Fibroblast of skin of left biceps (primary cell): Measurements from ENCODE around the gene TIFAB.
A peak's percentile ranks its signal among the peaks of the same experiment; 100 is the strongest.
"Not testable (repeated sequence)": the region's sequence is repeated elsewhere in the genome, so short reads cannot be mapped to it uniquely, and the experiment has no call there.

Source experiments
- DNase-seq, 2 experiments: peaks; one replicate each; pipeline ENCODE4 v3.0.0-alpha.2; 2013; ENCODE audit warnings: low read depth in 2 of 2

The TIFAB gene, protein sequence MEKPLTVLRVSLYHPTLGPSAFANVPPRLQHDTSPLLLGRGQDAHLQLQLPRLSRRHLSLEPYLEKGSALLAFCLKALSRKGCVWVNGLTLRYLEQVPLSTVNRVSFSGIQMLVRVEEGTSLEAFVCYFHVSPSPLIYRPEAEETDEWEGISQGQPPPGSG

DNA sequence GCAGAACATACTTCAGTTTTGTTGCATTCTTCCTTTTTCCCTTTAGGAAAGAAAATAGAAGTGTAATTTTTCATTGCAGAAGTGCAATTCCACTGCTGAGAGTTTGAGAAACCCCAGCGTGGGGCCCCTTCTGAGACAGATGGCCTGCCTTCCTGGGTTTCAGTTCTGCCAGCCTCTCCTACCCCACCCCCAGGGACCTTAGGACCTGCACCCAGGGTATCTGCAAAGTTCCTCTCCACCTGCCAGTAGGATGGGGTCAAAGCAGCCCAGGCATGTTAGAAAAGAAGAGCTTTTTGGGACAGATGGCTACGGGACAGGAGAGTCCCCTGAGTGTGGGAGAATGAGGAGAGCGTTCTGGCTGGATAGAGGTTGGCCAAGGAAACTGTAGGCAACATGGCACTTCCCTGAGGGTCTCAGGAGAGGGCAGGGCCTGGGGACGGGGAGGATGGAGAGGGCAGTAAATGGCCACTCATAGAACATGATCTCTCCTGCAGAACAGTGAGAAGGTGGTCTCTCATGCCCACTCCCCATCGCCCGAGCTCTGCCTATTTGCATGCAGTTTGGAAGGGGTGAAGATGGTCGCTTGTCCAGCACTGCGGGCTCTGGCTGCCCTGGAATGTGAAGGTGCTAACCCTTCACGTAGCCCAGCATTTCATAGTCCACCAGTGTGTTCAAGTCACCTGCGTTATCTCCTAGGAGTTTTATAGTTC lies at the start of gene TIFAB:
TSS of gene TIFAB (minus strand) at position 31 of the 710 bp plus-strand sequence. CDS start 2,412 bp downstream, outside the sequence.
- DNase-seq: no peak

DNA sequence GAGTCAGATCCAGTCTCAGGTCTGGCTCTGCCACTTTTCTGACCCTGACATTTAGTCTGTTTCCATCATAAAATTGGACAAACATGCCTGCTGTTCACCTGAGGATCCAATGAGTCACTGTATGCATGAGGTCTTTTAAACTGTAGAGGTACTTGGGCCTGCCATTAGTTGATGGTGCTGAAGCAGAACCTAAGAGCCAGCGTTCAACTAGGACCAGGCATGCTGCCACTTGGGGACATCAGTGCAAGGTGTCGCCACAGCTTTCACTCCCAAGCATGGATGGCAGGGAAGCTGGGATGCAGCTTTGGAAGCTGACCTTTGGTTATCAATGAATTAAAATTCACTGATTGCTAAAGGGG lies 46.5 kb upstream of the TIFAB start:
- no peak for DNase-seq

DNA sequence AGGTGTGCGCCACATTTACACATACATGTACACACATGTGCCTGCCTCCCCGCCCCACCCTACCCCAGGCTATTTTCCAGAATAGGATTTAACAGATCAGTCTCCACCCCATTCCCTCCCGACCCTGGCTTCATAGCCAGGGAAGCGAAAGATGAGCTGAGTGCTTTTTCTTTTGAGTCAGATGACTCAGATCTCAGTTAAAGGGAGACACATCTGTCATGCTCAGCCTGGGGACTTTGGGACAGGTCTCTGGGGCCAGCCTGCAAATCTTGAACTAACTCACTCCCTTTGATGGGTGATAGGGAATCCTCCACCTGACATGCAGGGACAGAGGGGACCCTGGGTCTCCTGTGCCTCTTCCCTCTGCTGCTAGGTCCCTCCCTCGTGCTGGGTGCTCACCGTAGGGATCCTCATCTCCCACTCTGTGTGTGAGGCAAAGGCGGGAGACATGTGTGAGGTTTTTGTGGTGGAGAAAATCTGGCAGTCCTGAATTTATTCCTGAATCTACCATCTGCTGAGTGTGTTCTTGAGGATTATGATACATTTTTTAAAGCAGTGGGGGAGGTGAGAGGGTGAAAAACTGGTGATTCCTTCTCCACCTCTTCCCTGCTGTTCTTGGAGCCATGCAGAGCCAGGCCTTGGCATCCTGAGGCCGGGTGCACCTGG lies 46.0 kb upstream of the TIFAB start:
- no peak for DNase-seq

DNA sequence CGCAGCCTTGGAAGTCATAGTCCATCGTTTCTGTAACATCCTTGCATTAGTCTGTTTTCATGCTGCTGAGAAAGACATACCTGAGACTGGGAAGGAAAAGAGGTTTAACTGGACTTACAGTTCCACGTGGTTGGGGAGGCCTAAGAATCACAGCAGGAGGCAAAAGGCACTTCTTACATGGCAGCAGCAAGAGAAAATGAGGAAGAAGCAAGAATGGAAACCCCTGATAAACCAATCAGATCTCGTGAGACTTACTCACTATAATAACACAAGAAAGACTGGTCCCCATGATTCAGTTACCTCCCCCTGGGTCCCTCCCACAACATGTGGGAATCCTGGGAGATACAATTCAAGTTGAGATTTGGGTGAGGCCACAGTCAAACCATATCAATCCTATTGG lies 43.4 kb upstream of the TIFAB start:
- not testable (repeated sequence) for DNase-seq

DNA sequence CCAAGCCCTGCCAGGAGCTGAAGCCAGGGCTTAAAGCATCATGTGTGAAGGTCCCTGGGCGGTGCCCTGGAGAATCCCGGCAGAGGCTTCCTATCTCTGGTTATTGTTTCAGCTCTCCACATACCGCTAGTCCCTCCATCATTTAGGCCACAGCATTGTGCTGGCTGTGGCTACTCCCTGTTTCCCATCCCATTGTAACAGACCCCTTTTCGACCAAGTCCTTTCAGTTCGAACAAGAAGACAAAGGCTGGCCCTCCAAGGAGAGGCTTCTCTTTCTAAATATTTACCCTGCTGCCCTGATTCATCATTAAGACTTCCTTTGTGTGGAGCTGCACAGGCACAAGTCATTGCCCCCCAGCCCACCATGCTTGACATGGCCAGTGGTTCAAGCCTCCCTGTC lies 42.0 kb upstream of the TIFAB start:
- DNase-seq: no peak

DNA sequence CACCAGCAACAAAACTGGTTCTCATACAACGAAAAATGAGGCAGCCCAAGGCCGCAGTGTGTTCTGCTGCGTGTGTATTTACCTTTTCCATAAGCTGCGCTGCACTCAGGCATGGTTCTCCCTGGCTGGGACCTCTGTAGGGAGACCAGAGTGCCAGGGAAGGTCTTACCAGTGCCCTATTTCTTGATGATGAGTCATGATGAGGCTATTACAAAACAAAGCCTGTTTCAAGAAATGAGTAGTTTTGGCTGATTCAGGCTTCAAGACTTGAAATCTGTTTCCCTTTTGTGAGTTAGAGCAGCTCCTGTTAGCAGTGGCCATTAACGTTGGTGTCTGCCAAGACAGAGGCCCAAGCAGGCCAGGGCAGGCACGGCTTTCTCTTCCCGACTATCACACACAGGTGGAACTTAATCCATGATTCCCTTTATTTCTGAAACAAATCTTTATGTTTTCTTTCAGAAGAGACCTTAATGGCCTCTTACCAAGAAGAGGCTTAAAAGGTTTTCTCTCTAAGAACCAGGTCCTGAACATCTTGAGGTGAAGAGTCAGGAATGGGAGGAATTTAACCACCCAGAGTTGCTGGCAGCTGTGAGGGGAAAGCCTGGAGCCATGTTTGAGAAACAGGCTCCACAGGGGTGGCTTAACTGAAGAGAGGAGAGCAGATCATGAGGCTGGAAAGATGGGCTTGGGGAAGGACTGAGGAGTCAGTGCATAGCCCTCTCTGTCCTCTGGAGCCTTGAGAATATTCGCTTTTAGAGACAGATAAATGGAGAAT lies 41.4 kb upstream of the TIFAB start:
- peak; percentile 29 to 40 for DNase-seq

DNA sequence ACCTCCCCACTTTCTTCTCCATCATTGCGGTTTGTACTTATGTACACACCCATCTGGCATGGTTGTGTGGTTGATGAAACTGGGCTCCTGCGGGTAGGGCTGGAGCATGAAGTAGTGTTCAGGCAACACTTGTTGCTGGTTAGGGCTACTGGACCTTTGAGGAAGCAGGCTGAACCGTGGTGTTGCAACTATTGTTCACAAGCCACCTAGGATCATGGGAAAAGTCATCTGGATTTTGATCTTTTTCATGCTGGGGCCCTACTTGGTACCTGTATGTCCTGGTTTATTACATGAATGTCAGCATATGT lies 40.1 kb upstream of the TIFAB start:
- no peak for DNase-seq

DNA sequence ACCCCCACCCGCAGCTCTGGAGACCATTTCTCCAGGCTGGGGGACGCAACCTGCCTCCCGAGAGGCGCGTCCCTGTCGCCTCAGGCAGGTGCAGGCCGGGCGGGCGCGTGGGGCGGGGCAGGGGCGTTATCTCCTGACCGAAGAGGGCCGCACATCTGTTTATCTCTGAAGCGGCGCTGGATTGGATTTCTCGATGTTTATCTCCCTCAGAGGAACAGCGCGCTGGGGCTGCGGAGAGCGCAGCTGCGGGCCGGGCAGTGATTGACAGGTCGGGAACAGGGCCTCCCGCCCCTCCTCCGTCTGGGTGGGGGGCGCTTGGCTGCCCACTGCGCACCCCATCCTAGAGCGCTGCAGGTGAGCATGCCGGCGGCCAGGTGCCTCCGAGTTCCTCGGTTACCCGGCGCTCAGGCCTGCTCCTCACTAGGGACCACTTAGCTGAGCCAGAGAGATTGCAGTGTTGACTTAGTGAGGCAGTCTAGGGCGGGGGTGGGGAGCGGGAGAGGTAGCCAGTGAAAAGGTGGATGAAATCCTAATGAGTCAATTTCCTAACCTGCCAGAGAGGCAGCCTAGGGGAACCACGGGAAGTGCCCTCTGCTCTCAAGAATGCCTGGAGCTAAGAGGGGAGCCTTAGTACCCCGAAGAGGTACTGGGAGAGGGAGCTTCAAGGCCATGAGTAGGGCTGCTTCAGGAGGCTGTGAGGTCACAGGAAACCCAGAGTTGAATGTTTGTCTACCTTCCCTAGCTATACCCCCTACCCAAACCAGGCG lies 39.6 kb upstream of the TIFAB start:
- DNase-seq: no peak

DNA sequence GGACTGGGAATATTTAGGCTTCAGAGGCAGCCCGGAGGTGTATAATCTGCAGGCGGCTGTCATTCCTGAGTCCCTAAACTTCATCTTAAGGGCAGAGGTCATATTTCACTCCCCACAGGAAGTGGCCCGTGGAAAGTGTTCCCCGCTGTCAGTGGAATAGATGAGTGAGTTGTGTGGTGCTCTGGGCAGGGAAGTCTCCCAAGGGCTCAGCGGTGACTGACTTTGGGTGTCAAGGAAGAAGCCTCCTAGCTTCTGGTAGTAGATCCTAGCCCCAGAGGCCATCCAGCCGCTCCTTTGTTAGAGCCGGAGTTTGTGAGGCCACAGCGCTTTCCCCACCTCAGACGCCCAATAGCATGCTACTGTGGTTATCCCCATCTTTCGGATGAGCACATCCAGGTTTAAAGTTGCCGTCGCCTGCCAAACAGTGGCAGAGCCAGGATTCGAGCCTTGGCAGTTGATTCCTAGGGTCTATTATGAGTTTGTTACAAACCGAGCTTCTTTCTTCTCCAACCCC lies 38.9 kb upstream of the TIFAB start:
- no peak for DNase-seq

DNA sequence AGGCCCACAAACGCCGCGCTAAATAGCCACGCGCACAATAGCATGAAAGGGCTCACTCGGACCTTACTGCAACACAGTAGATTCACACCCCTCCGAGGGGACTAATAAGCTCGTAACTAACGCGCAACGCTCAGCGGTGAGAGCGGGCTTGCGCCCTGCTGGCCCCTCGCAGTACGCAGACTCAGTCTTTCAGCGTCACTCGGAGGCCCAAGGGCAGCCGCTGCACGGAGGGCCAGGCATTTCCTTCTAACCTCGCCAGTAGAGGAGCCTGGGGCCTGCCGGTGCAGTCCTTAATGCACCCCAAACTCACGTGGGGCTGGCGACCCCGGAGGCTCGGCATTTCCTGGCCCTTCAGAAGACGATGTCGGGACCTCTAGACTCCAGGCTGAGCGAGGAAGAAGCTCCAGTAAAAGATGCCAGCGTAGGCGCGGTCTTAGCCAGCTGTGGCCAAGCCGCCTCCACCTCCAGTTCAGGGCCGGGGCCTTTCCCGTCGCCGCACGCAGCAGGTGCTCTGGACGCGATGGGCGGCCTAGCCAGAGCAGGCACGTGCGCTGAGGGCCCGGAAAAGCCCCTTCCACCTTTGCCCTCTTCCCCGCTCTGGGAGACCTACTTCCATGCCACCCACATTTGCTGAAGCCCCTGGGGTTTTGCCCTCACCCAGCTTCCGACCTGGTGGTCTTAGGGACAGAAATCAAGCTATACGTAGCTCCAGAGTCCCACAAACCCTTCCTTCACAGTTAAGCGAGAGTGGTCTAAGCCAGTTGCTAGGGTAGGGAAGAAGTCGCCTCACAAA lies 38.3 kb upstream of the TIFAB start:
- no peak for DNase-seq

DNA sequence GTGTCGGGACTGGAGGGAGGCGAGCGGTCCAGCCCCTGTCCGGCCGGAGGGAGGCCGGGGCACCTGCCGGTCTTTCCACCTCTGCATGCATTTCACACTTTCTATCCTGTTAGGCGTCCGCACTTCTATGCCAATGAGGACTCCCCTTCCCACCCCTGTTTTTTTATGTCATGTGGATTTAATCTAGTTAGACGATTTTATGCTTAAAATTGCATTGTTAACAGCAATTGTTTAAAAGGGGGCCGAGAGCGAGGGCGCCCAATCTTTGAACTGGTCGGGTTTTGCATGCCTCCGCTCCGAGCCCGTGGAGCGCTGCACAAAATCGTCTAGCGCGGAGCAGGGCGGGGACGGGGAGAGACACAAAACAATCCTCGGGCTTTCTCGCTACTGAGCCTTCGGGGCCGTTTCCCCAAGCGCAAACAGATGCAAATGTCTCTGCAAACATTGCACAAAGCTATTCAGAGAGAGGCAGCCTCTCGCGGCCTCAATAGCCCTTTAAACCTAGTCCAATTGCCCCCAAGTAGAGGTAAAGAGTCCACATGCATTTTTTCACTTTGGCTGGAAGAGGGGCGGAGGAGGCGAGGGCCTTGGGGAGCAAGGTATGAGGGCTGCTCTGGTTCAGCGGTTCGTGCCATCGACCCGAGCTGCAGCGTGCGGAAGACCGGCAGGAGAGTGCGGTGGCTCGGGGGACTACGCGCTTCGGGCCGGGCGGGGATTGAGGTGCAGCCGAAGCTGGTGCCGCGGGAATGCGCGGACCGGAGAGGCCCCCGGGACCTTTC lies 37.5 kb upstream of the TIFAB start:
- DNase-seq: no peak

DNA sequence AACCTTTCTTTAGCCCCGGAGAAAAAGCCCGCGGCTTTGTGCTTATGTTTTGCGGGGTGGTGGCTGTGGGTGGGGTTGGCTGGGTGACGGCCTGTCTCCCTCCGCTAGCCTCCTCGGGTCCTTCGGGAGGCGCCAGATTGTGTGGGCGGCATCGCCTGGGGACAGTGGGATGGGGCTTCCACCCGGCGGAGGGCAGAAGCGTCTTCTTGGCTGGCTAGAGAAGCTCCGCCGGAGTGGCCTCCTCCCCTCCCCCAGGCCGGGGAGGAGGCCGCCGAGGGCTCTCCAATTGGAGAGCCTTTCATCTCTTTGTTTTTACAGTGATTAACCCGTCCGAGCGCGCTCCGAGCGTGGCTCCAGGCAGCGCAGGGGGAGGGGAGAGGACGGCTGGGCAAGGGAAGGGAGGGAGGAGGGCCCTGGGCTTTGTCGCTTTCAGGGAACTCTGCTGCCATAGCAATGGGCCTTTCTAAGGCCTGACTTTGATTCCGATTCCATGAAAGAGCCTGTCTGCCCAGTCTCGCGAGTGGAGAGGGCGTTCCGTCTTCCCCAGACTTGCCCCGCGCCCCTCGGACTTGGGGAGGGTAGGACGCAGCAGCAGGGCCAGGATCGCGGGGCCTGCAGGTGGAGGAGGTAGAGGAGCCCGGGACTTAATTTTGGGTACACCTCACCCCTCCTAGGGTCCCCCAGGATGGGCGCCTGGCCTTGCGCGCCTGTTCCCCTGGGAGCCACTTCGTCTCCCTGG lies 36.7 kb upstream of the TIFAB start:
- DNase-seq: peak in 1 of 2 experiments; percentile 9

DNA sequence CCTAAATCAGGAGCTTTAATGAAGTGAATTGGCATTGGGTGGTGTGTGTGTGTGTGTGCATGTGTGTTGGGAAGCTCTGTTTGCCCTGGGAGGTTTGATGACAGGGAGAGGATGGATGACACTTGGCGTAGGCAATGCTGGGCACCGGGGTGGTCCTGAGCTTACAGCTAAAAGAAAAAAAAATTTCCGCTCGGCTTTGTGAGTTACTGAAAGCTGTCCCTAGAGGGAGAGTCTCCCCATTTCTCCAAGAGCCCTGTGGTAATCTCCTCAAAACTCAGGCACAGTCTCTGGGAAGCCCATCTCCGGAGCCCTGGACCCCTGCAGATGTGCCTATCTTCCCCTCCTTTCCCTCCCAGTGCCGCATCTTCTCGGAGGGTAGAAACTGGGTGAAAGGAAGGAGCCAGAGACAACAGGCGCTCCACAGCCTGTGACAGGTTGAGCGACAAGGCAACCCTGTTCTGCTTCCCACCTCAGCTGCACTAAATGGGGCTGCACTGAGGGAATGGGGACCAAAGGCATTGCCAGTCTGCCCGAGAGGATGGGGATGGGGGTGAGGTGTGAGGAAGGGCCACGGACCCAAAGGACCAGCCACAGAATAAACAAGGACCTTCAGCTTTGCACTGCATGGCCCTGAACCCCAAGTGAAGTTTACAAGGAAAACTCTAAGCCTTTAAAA lies 35.8 kb upstream of the TIFAB start:
- DNase-seq: no peak

DNA sequence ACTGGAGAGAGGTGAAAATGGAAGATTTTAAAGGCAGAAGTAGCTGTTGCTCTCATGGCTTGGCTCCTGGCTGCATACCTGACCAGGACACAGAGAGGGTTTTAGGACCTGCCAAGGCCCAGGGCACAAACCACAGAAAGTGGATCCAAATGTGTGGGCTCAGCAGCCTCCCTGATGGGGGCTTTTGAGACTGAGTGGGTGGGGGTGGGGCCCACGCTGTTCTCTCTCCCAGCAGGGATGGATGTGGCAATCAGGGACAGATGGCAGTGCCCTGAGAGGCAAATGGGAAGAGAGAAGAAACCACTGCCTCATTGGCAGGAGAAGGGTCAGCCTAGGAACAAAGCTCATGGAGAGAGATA lies 34.9 kb upstream of the TIFAB start:
- DNase-seq: no peak

DNA sequence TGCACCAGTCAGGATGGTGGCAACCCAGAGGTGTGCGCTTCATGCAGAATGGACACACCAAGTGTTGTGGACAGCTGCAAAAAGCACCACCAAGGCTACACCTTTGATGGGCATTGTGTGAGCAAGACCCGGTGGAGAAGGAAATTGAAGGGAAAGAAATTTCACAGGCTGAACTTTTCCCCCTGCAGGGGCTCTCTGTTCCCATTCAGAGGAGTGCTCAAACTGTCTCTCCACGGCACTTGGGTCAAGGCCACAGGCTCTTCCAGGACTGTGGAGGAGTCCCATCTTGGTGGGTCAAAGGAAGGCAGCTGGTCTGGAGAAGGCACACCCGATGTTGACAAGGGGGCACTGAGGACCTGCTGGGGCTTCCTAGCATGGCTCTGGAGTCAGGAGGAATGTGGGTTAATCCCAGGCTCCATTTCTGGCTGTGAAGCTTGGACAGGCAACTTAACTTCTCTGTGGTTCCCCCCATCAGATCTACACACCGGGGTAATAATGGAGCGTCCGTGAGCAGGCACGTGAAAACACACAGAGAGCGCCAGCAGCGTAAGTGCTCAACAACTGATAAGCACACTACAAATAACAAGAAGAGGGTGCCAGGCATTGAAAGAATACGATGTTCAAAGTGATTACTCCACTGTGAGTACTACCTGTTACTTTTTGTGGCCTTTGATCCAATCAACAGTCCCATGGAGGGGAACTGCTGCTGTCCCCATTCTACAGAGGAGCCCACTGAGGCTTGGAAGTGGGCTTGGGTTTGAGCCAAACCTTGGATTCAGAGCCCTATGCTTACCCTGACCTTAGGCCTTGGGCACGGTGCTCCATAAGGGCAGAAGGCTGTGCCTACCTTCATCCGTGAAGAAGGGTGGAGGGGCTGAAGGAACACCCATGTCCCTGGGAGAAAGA lies 34.2 kb upstream of the TIFAB start:
- DNase-seq: no peak

DNA sequence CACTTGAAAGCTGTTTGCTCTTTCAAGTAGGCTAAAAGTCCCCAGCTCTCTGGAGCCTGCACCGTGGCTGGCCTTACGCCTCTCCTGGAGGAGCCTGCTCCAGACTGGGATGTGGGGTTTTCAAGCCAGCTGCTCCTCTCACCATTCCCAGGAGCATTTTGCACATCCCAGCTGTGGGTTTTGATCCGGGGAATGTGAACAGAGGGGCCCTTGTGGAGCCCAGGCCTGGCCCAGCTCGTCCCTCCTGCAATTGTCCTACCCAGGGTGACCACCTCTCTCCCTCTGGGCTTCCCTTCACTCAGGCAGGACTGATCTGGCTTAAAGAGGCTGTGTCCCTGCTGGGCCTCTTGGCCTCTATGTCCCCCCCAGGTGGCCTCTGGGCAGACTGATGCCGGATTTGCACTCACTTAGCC lies 32.5 kb upstream of the TIFAB start:
- no peak for DNase-seq

DNA sequence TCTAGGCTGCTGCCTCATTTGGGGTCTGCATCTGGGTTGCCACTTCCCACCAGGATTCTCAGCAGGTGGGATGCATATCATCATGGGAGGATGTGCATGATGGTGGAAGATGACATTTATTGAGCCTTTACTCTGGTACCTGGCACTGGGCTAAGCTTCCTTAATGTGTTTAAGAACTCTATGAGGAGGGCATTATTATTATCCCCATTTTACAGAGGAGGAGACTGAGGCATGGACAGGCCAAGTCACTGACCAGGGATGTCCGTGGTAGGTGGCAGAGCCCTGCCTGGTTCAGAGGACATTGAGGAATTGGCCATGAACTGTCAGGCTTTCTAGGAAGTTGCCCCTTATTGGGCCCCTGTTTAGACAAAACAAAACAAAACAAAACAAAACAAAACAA lies 31.1 kb upstream of the TIFAB start:
- DNase-seq: no peak

DNA sequence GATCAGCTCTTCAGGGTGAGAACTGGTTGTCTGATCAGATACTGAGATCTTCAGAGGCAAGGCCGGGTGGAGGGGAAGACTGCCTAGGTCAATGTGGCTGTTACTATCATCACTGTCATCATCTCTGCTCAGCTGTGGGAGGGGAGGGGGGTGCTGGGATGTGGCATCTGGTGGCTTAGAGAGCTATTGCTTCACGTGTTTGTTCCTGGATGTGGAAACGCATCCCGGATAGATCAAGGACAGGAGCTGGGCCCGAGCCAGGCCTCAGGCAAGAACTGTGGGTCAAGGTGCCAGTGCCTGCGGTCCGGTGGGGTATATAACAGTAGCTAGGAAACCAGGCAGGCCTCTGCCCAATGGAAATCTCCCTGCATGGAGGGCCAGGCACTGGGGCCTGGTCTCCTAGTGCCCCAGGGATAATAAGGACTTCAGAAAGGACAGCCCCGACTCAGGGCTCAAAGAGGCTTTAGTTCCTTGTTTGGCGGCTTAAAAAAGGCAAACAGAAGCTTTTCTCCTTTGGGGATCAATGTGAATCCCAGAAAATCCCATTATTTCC lies 30.3 kb upstream of the TIFAB start:
- DNase-seq: no peak
